PFSK-1 (cell line): ENCODE results near the gene RNF14.

ENCODE experiments used
- FOXP2 ChIP-seq: optimal IDR thresholded peaks from 2 replicates; pipeline ENCODE3; 2011; ENCODE audit warnings: borderline replicate concordance, control low read depth, inconsistent platforms; ENCODE audit not compliant: insufficient read depth; ENCODE audit errors: extremely low read length, extremely low read depth
- POLR2AphosphoS5 ChIP-seq: IDR thresholded peaks from 2 replicates; pipeline ENCODE4 v1.6.1; 2012; ENCODE audit warnings: low read depth, mild to moderate bottlenecking, control low read depth, low read length, moderate library complexity
- REST ChIP-seq, 2 experiments: IDR thresholded peaks; 2 replicates each; pipeline versions ENCODE4 v1.6.1 to v1.8.0; 2011 to 2012; ENCODE audit warnings: low read depth in 2 of 2, low read length in 2 of 2, control low read depth in 1 of 2, inconsistent platforms in 1 of 2, mild to moderate bottlenecking in 1 of 2, moderate library complexity in 1 of 2; ENCODE audit not compliant: insufficient read depth in 1 of 2
- SIN3A ChIP-seq: IDR thresholded peaks from 2 replicates; pipeline ENCODE4 v1.6.1; 2012; ENCODE audit warnings: mild to moderate bottlenecking, low read length, moderate library complexity, borderline replicate concordance; ENCODE audit not compliant: insufficient read depth
- TAF1 ChIP-seq: IDR thresholded peaks from 2 replicates; pipeline ENCODE4 v1.6.1; 2012; ENCODE audit warnings: low read length, control low read depth, borderline replicate concordance; ENCODE audit not compliant: insufficient read depth

Gene RNF14

GRCh38 chr5:141982626-141983025 is 13.7 kb downstream of the RNF14 start:
- TF ChIP-seq POLR2AphosphoS5 (no peak), SIN3A (no peak), TAF1 (no peak), REST (IDR thresholded peaks at IDR 0.05; ENCODE audit: insufficient read depth in 1 of 2, low read depth in 2 of 2, low read length in 2 of 2) (no peak)

GRCh38 chr5:141986072-141986471 is 17.2 kb downstream of the RNF14 start:
- TF ChIP-seq SIN3A (no peak), TAF1 (no peak), POLR2AphosphoS5 (no peak), REST (IDR thresholded peaks at IDR 0.05; ENCODE audit: insufficient read depth in 1 of 2, low read depth in 2 of 2, low read length in 2 of 2) (no peak), FOXP2 (no peak)

- no peak for TF ChIP-seq FOXP2
- TF ChIP-seq SIN3A, result no peak
- no peak for TF ChIP-seq REST (IDR thresholded peaks at IDR 0.05; ENCODE audit: insufficient read depth in 1 of 2, low read depth in 2 of 2, low read length in 2 of 2)
- no peak for TF ChIP-seq POLR2AphosphoS5
Measured at GRCh38 chr5:141989720-141990119, 20.8 kb downstream of the RNF14 start.

GRCh38 chr5:141992349-141992963 is 23.6 kb downstream of the RNF14 start:
- TF ChIP-seq REST (IDR thresholded peaks at IDR 0.05; ENCODE audit: insufficient read depth in 1 of 2, low read depth in 2 of 2, low read length in 2 of 2) (no peak), FOXP2 (no peak), SIN3A (no peak)

- TF ChIP-seq FOXP2 (no peak), REST (IDR thresholded peaks at IDR 0.05; ENCODE audit: insufficient read depth in 1 of 2, low read depth in 2 of 2, low read length in 2 of 2) (no peak), POLR2AphosphoS5 (no peak), TAF1 (no peak), SIN3A (no peak)
Measured at GRCh38 chr5:141994511-141995136, 25.7 kb downstream of the RNF14 start.
